ENCODE measurements around the gene POLR2J. TPM values are rescaled to one million over a fixed set of nuclear protein-coding genes. Genes with fewer than 3 reads are reported as not detected.

Gene POLR2J
- total RNA-seq, 4 donors from 2014 or later = 9.3 to 19.2 (median 15.9) TPM

- 72 to 76% methylated on average over 6 of the region's 6 CpGs for WGBS, 2 donors
- H3K4me3 ChIP-seq (ENCODE audit: low read depth, poor library complexity, severe bottlenecking) = no peak overlapping the region
- TF ChIP-seq POLR2A (IDR thresholded peaks at IDR 0.05) (no peak), CTCF (IDR thresholded peaks at IDR 0.05) (no peak)
- no peak for DNase-seq (ENCODE audit: low spot score in 2 of 2)
- intact Hi-C loops (cut with DNase I; ENCODE audit: low total_unique reads) = no loop called here
Observed at GRCh38 chr7:102450242-102450641, 28.5 kb downstream of the POLR2J start.

GRCh38 chr7:102449136-102449535, 29.6 kb downstream of the POLR2J start:
- DNase-seq (ENCODE audit: low spot score in 2 of 2) = no peak
- TF ChIP-seq POLR2A (IDR thresholded peaks at IDR 0.05) (no peak), CTCF (IDR thresholded peaks at IDR 0.05) (no peak)
- intact Hi-C loops (cut with DNase I; ENCODE audit: low total_unique reads) = no loop called here
- no peak overlapping the region for H3K4me3 ChIP-seq (ENCODE audit: low read depth, poor library complexity, severe bottlenecking)
- 96 to 97% methylated on average over 15 of the region's 15 CpGs for WGBS, 2 donors

GRCh38 chr7:102447311-102447710, 31.4 kb downstream of the POLR2J start:
- H3K4me3 ChIP-seq (ENCODE audit: low read depth, poor library complexity, severe bottlenecking) = no peak overlapping the region
- 84 to 93% methylated on average over 9 to 14 of the region's 14 CpGs for WGBS, 2 donors
- intact Hi-C loops (cut with DNase I; ENCODE audit: low total_unique reads) = no loop called here
- no peak for DNase-seq (ENCODE audit: low spot score in 2 of 2)
- no peak for TF ChIP-seq CTCF (IDR thresholded peaks at IDR 0.05)
- TF ChIP-seq POLR2A (IDR thresholded peaks at IDR 0.05) = no peak

- WGBS, 2 donors = 95 to 96% methylated on average over 31 to 41 of the region's 41 CpGs
- H3K4me3 ChIP-seq (ENCODE audit: low read depth, poor library complexity, severe bottlenecking) = no peak overlapping the region
- no peak for DNase-seq (ENCODE audit: low spot score in 2 of 2)
- intact Hi-C loops (cut with DNase I; ENCODE audit: low total_unique reads) = no loop called here
- TF ChIP-seq CTCF (IDR thresholded peaks at IDR 0.05) (no peak), POLR2A (IDR thresholded peaks at IDR 0.05) (no peak)
Observed at GRCh38 chr7:102446387-102447156, 32.1 kb downstream of the POLR2J start.

GRCh38 chr7:102445674-102446071, 33.0 kb downstream of the POLR2J start:
- no peak for TF ChIP-seq CTCF (IDR thresholded peaks at IDR 0.05)
- intact Hi-C loops (cut with DNase I; ENCODE audit: low total_unique reads) = no loop called here
- DNase-seq (ENCODE audit: low spot score in 2 of 2) = no peak
- WGBS, 2 donors = 50% methylated on average over 2 of the region's 2 CpGs
- no peak overlapping the region for H3K4me3 ChIP-seq (ENCODE audit: low read depth, poor library complexity, severe bottlenecking)
